Neural crest cell (in vitro differentiated cells): Measurements from ENCODE around the gene TNNT1. TPM values are rescaled to one million over a fixed set of nuclear protein-coding genes. Genes with fewer than 3 reads are reported as not detected.
"Not testable (repeated sequence)": the region's sequence is repeated elsewhere in the genome, so short reads cannot be mapped to it uniquely, and the experiment has no call there.

ENCODE experiments used
- DNase-seq: peaks from one replicate; pipeline ENCODE4 v3.0.0; 2021; ENCODE audit warnings: low read depth, mixed read lengths, low spot score
- H3K27ac Mint-ChIP-seq: one replicate; pipeline ENCODE4 v1.8.0; 2021; ENCODE audit warnings: mild to moderate bottlenecking, mixed read lengths; ENCODE audit not compliant: unreplicated experiment
- H3K27me3 Mint-ChIP-seq: 2 replicates; pipeline ENCODE4 v1.8.0; 2021; ENCODE audit warnings: low read depth, mild to moderate bottlenecking, mixed read lengths
- H3K36me3 Mint-ChIP-seq: 2 replicates; pipeline ENCODE4 v1.8.0; 2021; ENCODE audit warnings: low read depth, mild to moderate bottlenecking, mixed read lengths
- H3K4me1 Mint-ChIP-seq: 2 replicates; pipeline ENCODE4 v1.8.0; 2021; ENCODE audit warnings: mixed read lengths
- H3K4me3 Mint-ChIP-seq: one replicate; pipeline ENCODE4 v1.8.0; 2021; ENCODE audit warnings: mild to moderate bottlenecking, mixed read lengths
- H3K9me3 Mint-ChIP-seq: 2 replicates; pipeline ENCODE4 v1.8.0; 2021; ENCODE audit warnings: mixed read lengths
- total RNA-seq: library from RNA; stranded (reverse); gene quantifications from 2 replicates; pipeline ENCODE4 v1.2.1, GENCODE V29; 2021
- TF ChIP-seq, protein P1 (sequence below): fragments of 200-600 bp; sonication (generic); conservative IDR thresholded peaks from 2 replicates; pipeline ENCODE4 v1.5.0; 2021; ENCODE audit warnings: antibody characterized with exemption, mild to moderate bottlenecking

Gene TNNT1
- total RNA-seq, 1 donor from 2014 or later: not detected

DNA sequence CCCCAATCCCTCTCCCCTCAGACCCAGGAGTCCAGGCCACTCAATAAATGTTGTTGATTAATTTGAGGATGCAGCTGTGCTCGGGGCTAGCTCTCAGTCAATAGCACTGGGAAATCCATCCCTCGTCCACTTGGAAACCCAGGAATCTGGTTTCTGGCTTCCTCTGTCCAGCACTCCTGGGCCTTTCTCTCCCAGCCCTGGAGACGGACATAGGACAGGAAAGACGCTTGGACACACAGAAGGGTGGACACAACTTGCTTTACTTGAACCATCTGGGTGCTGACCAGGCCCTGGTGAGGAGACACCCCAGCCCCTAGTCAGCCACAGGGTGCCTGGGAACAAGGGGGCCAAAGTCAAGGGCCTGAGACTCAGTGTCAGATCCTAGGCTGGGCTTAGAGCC, 9.4 kb upstream of the TNNT1 start:
- no peaks in the 10 kb centered on the region for H3K36me3 Mint-ChIP-seq
- no peak overlapping the region for H3K4me3 Mint-ChIP-seq
- DNase-seq: no peak
- H3K9me3 Mint-ChIP-seq: no peaks in the 10 kb centered on the region
- H3K27me3 Mint-ChIP-seq: peaks cover 52% of the 10 kb centered on the region
- peaks cover 6% of the 10 kb centered on the region for H3K4me1 Mint-ChIP-seq
- TF ChIP-seq, protein P1, sequence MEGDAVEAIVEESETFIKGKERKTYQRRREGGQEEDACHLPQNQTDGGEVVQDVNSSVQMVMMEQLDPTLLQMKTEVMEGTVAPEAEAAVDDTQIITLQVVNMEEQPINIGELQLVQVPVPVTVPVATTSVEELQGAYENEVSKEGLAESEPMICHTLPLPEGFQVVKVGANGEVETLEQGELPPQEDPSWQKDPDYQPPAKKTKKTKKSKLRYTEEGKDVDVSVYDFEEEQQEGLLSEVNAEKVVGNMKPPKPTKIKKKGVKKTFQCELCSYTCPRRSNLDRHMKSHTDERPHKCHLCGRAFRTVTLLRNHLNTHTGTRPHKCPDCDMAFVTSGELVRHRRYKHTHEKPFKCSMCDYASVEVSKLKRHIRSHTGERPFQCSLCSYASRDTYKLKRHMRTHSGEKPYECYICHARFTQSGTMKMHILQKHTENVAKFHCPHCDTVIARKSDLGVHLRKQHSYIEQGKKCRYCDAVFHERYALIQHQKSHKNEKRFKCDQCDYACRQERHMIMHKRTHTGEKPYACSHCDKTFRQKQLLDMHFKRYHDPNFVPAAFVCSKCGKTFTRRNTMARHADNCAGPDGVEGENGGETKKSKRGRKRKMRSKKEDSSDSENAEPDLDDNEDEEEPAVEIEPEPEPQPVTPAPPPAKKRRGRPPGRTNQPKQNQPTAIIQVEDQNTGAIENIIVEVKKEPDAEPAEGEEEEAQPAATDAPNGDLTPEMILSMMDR: no peak
- no peak overlapping the region for H3K27ac Mint-ChIP-seq

DNA sequence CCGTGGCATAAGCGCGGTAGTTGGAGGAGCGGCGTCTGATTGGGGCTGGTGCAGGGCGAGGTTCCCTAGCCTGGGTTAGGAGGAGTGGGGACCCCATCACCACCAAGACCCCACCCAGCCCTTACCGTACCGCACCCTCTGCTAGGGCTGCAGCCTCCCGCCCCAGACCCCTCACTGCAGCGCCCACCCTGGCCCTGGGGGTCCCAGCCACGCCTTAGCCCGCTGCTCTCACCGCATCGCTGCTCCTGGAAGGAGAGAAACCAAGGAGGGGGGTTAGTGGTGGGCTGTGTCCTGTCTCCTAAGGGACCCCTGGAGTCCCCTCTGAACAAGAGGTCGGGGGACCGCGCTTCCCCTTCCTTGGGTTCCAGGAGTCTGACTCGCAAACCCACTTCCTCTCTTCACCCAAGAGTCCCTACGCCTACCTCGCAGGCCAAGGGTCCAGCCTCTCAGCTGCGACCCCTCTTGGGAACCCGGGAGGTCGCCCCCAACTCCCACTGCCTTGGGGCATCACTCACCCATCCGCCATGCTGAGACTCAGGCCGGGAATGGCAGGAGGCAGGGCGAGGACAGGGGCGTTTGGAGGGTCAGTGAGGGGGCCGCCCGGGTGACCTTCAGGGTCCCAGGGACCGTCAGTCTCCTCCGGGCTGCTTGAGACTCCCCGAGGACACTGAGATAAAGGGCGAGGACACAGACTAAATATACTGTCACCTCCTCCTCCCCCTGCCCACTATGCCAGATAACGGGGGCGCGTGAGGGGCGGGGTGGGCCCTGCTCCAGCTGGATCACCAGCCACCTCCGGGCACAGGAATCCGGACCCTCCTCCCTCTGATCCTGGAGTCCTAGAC, 8.3 kb upstream of the TNNT1 start, which contains the start of gene TNNI3:
Gene TNNI3 (minus strand): TSS at position 669 of the 845 bp plus-strand sequence. CDS start 143 bp downstream, at position 526.
- Mint-ChIP-seq H3K36me3 (no peaks in the 10 kb centered on the region), H3K9me3 (peaks cover under 1% of the 10 kb centered on the region), H3K4me3 (peak within 1 kb of the TSS; percentile 90), H3K27me3 (peaks cover 54% of the 10 kb centered on the region), H3K27ac (no peak within 1 kb of the TSS), H3K4me1 (peaks cover 6% of the 10 kb centered on the region)
- no peak for DNase-seq
- TF ChIP-seq, protein P1: no peak

DNA sequence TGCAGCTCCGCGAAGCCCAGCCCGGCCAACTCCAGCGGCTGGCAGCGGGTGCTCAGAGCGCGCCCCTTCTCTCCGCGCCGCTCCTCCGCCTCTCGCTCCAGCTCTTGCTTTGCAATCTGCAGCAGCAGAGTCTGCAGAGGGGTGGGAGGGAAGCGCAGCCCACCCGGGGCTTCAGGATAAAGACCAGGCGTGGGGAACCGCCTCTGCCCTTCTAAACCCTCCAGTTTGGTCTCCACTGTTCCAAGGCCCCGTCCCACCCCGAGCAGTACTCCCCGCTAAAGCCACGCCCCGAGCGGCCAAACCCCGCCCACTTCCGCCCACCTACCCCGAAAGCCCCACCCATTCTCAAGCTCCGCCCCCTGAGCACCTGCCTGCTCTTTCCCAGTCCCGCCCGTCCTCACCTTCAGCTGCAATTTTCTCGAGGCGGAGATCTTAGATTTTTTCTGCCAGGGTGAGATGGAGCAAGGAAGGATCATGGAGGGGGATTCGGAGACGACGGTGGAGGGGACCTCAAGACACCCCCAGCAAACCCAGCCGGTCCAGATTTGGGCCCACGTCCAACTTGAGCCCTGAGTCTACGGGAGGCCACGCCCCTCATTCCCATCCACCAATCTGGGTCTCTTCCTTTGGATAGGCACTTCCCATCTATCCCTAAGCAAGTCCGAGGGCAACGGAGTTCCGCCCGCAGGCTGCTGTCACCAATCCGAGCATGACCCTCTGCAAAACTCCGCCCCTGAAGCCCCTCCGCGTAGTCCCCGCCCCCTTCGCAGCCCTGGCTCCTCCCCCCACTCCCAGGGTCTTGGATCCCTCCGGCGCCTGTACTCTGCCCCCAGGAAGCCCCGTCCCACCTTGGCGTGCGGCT, 7.4 kb upstream of the TNNT1 start:
- Mint-ChIP-seq H3K27me3 (peaks cover 61% of the 10 kb centered on the region), H3K36me3 (peaks cover 5% of the 10 kb centered on the region), H3K4me1 (peaks cover 6% of the 10 kb centered on the region), H3K4me3 (peak overlapping the region; percentile 90), H3K9me3 (peaks cover 6% of the 10 kb centered on the region), H3K27ac (no peak overlapping the region)
- TF ChIP-seq, protein P1: no peak
- DNase-seq: peak; percentile 76

DNA sequence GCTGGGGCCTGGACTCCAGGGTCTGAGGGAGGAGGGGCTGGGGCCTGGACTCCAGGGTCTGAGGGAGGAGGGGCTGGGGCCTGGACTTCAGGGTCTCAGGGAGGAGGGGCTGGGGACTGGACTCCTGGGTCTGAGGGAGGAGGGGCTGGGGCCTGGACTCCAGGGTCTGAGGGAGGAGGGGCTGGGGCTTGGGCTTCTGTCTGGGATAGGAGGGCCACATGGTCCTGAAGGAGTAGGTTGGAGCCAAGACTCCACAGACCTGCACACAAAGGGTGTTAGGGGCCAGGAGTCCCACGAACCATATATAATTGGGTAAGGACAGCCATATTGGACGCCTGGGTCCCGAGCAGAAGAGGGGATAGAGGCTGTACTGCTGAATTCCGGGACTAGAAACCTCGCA, 6.8 kb upstream of the TNNT1 start:
- Mint-ChIP-seq H3K4me3 (peak overlapping the region; percentile 90), H3K27me3 (peaks cover 68% of the 10 kb centered on the region)
- not testable (repeated sequence) for H3K4me1 Mint-ChIP-seq, H3K27ac Mint-ChIP-seq, H3K9me3 Mint-ChIP-seq, DNase-seq, H3K36me3 Mint-ChIP-seq

DNA sequence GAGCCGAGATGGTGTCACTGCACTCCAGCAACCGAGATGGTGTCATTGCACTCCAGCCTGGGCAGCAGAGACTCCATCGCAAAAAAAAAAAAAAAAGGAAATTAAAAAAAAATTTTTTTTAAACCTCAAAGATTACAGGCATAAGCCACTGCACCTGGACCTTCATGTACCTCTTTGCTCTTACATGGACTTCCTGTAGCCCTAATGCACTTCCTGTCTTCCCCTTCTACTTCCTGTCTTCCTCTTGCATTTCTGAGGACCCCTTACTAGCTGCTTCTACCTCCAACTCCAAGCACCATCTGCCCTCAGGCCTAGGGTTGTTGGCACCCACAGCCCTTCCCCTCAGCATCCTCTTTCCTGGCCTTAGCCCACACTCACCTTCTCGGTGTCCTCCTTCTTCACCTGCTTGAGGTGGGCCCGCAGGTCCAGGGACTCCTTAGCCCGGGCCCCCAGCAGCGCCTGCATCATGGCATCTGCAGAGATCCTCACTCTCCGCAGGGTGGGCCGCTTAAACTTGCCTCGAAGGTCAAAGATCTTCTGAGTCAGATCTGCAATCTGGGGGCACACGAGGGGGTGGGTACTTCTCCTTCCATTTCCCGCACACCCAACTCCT, 4.8 kb upstream of the TNNT1 start:
- Mint-ChIP-seq H3K9me3 (peaks cover 6% of the 10 kb centered on the region), H3K36me3 (peaks cover 5% of the 10 kb centered on the region), H3K4me3 (no peak overlapping the region), H3K27me3 (peaks cover 71% of the 10 kb centered on the region), H3K27ac (no peak overlapping the region), H3K4me1 (peaks cover 13% of the 10 kb centered on the region)
- TF ChIP-seq, protein P1: no peak
- DNase-seq: no peak
